GM13976 (cell line): ENCODE results near the gene ABLIM2.

ENCODE experiments used
- DNase-seq: peaks from one replicate; pipeline ENCODE4 v3.0.0; 2012; ENCODE audit warnings: low spot score
- CTCF ChIP-seq: IDR thresholded peaks from 2 replicates; pipeline ENCODE4 v1.5.1; 2012; ENCODE audit warnings: borderline replicate concordance, mild to moderate bottlenecking; ENCODE audit not compliant: insufficient read depth; ENCODE audit errors: extremely low read depth, missing control alignments, control extremely low read depth
- in situ Hi-C: fragments of 300-500 bp; cut with MboI; formaldehyde crosslinking; loops from one replicate; pipeline ENCODE4 v1.12.0; 2022; ENCODE audit warnings: low sequenced_read_pairs, mixed read lengths, inconsistent platforms; ENCODE audit not compliant: unreplicated experiment

Gene ABLIM2

GRCh38 chr4:7978489-7978888 is 180.1 kb downstream of the ABLIM2 start:
- no peak for TF ChIP-seq CTCF
- no peak for DNase-seq
- in situ Hi-C loops, result no loop called here

DNA sequence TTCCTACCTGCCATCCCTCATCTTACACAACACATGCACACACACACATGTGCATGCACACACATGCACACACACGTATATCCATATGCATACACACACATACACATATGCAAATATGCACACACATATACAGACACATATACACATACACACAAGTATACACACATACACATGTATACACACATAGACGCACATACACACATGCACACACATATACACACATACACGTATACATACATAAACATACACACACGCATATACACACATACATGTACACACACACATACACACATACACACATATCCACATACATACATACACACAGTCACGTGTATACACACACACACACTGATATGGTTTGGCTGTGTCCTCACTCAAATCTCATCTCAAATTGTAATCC is 182.0 kb downstream of the ABLIM2 start:
- no peak for TF ChIP-seq CTCF
- DNase-seq, result no peak
- in situ Hi-C loops, result no loop called here

DNA sequence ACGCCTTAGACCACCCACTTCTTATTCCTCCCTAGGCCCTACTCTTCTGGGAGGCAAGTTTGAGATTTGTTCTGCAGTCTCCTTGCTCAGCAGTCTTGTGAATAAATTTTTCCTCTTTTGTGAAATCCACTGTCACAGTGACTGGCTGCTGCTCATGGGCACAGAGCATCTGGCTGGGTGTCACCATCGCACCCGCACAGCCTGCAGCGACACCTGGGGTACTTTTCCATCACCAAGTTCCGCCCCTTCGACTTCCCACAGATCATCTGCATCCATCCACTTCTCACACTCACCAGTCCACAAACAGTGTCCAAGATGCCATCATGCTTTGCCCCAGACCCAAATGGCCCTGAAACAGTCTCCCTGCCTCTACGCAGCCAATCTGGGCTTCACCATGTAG is 182.6 kb downstream of the ABLIM2 start:
- in situ Hi-C loops, result no loop called here
- no peak for TF ChIP-seq CTCF
- no peak for DNase-seq

DNA sequence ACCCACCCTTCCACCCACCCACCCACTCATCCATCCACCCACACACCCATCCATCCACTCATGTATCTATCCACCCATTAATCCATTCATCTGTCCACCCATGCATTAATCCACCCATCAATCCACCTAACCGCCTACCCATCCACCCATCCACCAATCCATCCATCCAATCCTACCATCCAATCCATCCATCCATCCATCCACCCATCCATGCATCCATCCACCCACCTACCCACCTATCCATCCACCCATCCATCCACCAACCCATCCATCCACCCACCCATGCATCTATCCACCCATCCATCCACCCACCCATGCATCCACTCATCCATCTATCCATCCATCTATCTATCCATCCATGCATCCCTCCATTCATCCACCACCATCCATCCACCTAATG is 184.2 kb downstream of the ABLIM2 start:
- DNase-seq, result no peak
- in situ Hi-C loops, result no loop called here
- no peak for TF ChIP-seq CTCF

GRCh38 chr4:7973545-7973981 is 185.1 kb downstream of the ABLIM2 start:
- in situ Hi-C loops, result no loop called here
- no peak for DNase-seq
- no peak for TF ChIP-seq CTCF

- TF ChIP-seq CTCF, result no peak
- no peak for DNase-seq
- in situ Hi-C loops, result no loop called here
Measured at GRCh38 chr4:7971881-7972500, 186.6 kb downstream of the ABLIM2 start.
